Suppressor macrophage (primary cell): ENCODE data around the gene ABR.

Source experiments
- DNase-seq, 4 experiments: peaks; one replicate each; pipeline ENCODE4 v3.0.0-alpha.2; 2020 to 2022

ABR gene

GRCh38 chr17:1030684-1031532 lies 148.9 kb downstream of the ABR start:
- no peak for DNase-seq

- DNase-seq = no peak
Measured at GRCh38 chr17:1029922-1030644, 149.7 kb downstream of the ABR start.

- peak; percentile 50 to 73 (median 60) for DNase-seq
Measured at GRCh38 chr17:1029196-1029921, 150.4 kb downstream of the ABR start.

GRCh38 chr17:1027044-1027443 lies 152.7 kb downstream of the ABR start:
- DNase-seq = no peak

GRCh38 chr17:1026599-1026975 lies 153.2 kb downstream of the ABR start:
- no peak for DNase-seq

GRCh38 chr17:1025733-1026598 lies 153.8 kb downstream of the ABR start:
- DNase-seq = no peak

GRCh38 chr17:1024076-1024475 lies 155.7 kb downstream of the ABR start:
- no peak for DNase-seq

GRCh38 chr17:1022278-1023024 lies 157.3 kb downstream of the ABR start:
- DNase-seq = no peak

- DNase-seq = no peak
Measured at GRCh38 chr17:1021147-1021546, 158.6 kb downstream of the ABR start.

- DNase-seq = no peak
Measured at GRCh38 chr17:1019451-1019850, 160.3 kb downstream of the ABR start.

- no peak for DNase-seq
Measured at GRCh38 chr17:1018547-1018946, 161.2 kb downstream of the ABR start.

GRCh38 chr17:1013729-1014090 lies 166.1 kb downstream of the ABR start:
- DNase-seq = peak in 1 of 4 experiments; percentile 1

- peak in 1 of 4 experiments; percentile 1 for DNase-seq
Measured at GRCh38 chr17:1012823-1013728, 166.7 kb downstream of the ABR start.

GRCh38 chr17:1011760-1012735 lies 167.7 kb downstream of the ABR start:
- peak in 1 of 4 experiments; percentile 2 for DNase-seq

GRCh38 chr17:1011138-1011537 lies 168.6 kb downstream of the ABR start:
- DNase-seq = peak in 1 of 4 experiments; percentile 1

GRCh38 chr17:1010586-1010985 lies 169.2 kb downstream of the ABR start:
- peak in 1 of 4 experiments; percentile 2 for DNase-seq

- DNase-seq = no peak
Measured at GRCh38 chr17:1010086-1010450, 169.7 kb downstream of the ABR start.

- peak in 1 of 4 experiments; percentile 1 for DNase-seq
Measured at GRCh38 chr17:1009229-1010085, 170.3 kb downstream of the ABR start.
